Urinary bladder (tissue), 4 donors: ENCODE data around the gene NIM1K. TPM values are rescaled to one million over a fixed set of nuclear protein-coding genes. Genes with fewer than 3 reads are reported as not detected.

Source experiments
- DNase-seq: peaks from one replicate; pipeline ENCODE4 v3.0.0-alpha.2; 2015; ENCODE audit errors: extremely low spot score
- H3K27ac ChIP-seq: one replicate; pipeline ENCODE4 v1.5.1; 2013; ENCODE audit warnings: low read depth, mild to moderate bottlenecking, moderate library complexity
- H3K36me3 ChIP-seq: one replicate; pipeline ENCODE4 v1.6.1; 2013; ENCODE audit warnings: mild to moderate bottlenecking, moderate library complexity; ENCODE audit not compliant: insufficient read depth
- H3K4me1 ChIP-seq: one replicate; pipeline ENCODE4 v1.6.1; 2013; ENCODE audit warnings: mild to moderate bottlenecking, moderate library complexity; ENCODE audit not compliant: insufficient read depth
- H3K4me3 ChIP-seq: one replicate; pipeline ENCODE4 v1.5.1; 2013; ENCODE audit warnings: low read depth, low read length
- WGBS: extraction: QIAGEN DNeasy Blood & Tissue Kit; methylation state at CpG from one replicate; pipeline ENCODE4 v1.1.7; 2013; 5-methylcytosine and 5-hydroxymethylcytosine counted together
- polyA plus RNA-seq: library from polyadenylated mRNA; stranded (reverse); fragments of 200-250 nt; gene quantifications from one replicate; pipeline ENCODE4 v1.2.3, GENCODE V29; 2013
- total RNA-seq: library from RNA; depleted of rRNA; stranded (reverse); fragments of >200 nt; gene quantifications from one replicate; pipeline ENCODE4 v1.2.3, GENCODE V29; 2014
- donor health status: healthy with polysubstance abuse.
- donor health status: healthy.

NIM1K gene
- total and polyA plus RNA-seq, 2 donors = 0.53 to 1.3 TPM

GRCh38 chr5:43221502-43221901, 29.5 kb downstream of the NIM1K start:
- WGBS = 89% methylated on average over 5 of the region's 5 CpGs
- Histone ChIP-seq H3K27ac (no peak overlapping the region), H3K36me3 (no peaks in the 10 kb centered on the region), H3K4me1 (no peaks in the 10 kb centered on the region), H3K4me3 (no peak overlapping the region)
- no peak for DNase-seq

DNA sequence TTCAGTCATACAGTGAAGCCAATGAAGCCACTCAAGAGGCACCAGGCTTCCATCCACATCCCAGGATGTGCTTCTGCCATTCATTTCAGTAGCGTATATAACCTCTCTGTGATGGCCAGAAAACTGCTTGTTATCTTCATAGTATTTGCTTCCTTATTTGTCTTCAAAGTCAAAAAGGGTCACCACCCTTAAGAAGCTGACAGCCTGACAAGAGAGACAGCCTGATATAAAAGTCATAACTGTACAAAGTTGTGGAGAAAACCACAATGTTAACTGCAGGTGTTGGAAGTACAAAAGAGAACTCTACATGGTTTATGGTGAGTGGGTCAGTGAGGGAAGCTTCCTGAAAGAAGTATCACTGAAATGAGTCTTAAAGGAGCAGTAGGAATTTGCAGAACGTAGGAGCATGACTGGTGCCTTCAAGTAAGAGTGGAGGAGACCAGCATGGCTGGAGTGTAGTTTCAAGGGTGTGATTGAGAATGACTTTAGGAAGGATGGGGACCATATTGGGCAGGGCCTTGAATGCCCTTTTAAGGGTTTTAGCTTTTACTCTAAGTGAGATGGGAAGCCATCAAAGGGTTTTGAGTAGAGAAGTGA, 33.7 kb downstream of the NIM1K start:
- WGBS = 58% methylated on average over 2 of the region's 2 CpGs
- H3K27ac ChIP-seq = no peak overlapping the region
- no peaks in the 10 kb centered on the region for H3K4me1 ChIP-seq
- H3K4me3 ChIP-seq = no peak overlapping the region
- no peak for DNase-seq
- no peaks in the 10 kb centered on the region for H3K36me3 ChIP-seq

- no peaks in the 10 kb centered on the region for H3K36me3 ChIP-seq
- H3K4me3 ChIP-seq = no peak overlapping the region
- no peak overlapping the region for H3K27ac ChIP-seq
- no peak for DNase-seq
- no peaks in the 10 kb centered on the region for H3K4me1 ChIP-seq
- 73% methylated on average over 1 of the region's 1 CpG for WGBS
These were observed 35.6 kb downstream of the NIM1K start for GRCh38 chr5:43227655-43228054.

DNA sequence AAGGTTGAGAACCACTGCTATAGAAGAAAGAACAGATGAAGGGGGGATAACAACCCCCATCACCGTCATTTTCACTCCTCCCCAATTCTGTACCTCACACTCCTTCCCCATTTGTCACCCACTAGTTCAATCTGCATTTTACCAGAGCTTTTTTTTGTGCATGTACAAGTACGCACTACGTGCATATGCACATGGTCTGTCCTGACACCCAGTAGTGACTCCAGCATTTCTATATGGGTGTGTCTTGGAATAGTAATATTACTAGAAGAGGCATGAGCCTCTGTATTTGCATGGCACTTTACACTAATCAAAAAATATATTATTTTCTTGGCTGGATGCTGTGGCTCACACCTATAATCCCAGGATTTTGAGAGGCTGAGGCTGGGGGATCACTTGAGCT, 38.7 kb downstream of the NIM1K start:
- Histone ChIP-seq H3K4me3 (no peak overlapping the region), H3K36me3 (no peaks in the 10 kb centered on the region), H3K4me1 (no peaks in the 10 kb centered on the region), H3K27ac (no peak overlapping the region)
- DNase-seq = no peak
- WGBS = 84% methylated on average over 3 of the region's 3 CpGs

- H3K36me3 ChIP-seq = no peaks in the 10 kb centered on the region
These were observed 40.0 kb downstream of the NIM1K start for GRCh38 chr5:43231977-43232376.

GRCh38 chr5:43232943-43233833, 41.2 kb downstream of the NIM1K start:
- no peak for DNase-seq
- Histone ChIP-seq H3K4me1 (no peaks in the 10 kb centered on the region), H3K4me3 (no peak overlapping the region), H3K36me3 (no peaks in the 10 kb centered on the region), H3K27ac (no peak overlapping the region)
- 86% methylated on average over 15 of the region's 15 CpGs for WGBS

More at GRCh38 chr5:43231977-43232376, 40.0 kb downstream of the NIM1K start:
- Histone ChIP-seq H3K4me3 (no peak overlapping the region), H3K27ac (no peak overlapping the region), H3K4me1 (no peaks in the 10 kb centered on the region)
- 75% methylated on average over 3 of the region's 3 CpGs for WGBS
- no peak for DNase-seq

GRCh38 chr5:43233946-43234345, 41.9 kb downstream of the NIM1K start:
- Histone ChIP-seq H3K36me3 (no peaks in the 10 kb centered on the region), H3K4me1 (no peaks in the 10 kb centered on the region), H3K4me3 (no peak overlapping the region), H3K27ac (no peak overlapping the region)
- no peak for DNase-seq
- WGBS = 62% methylated on average over 3 of the region's 3 CpGs

- 77% methylated on average over 5 of the region's 5 CpGs for WGBS
- H3K27ac ChIP-seq = no peak overlapping the region
- no peak overlapping the region for H3K4me3 ChIP-seq
These were observed 44.8 kb downstream of the NIM1K start for GRCh38 chr5:43236653-43237355.

GRCh38 chr5:43242196-43242595, 50.2 kb downstream of the NIM1K start:
- H3K36me3 ChIP-seq = no peaks in the 10 kb centered on the region
- WGBS = 69% methylated on average over 1 of the region's 1 CpG
- no peaks in the 10 kb centered on the region for H3K4me1 ChIP-seq
- DNase-seq = no peak
- no peak overlapping the region for H3K27ac ChIP-seq
- H3K4me3 ChIP-seq = no peak overlapping the region

More at GRCh38 chr5:43236653-43237355, 44.8 kb downstream of the NIM1K start:
- DNase-seq = no peak
- Histone ChIP-seq H3K4me1 (no peaks in the 10 kb centered on the region), H3K36me3 (no peaks in the 10 kb centered on the region)

DNA sequence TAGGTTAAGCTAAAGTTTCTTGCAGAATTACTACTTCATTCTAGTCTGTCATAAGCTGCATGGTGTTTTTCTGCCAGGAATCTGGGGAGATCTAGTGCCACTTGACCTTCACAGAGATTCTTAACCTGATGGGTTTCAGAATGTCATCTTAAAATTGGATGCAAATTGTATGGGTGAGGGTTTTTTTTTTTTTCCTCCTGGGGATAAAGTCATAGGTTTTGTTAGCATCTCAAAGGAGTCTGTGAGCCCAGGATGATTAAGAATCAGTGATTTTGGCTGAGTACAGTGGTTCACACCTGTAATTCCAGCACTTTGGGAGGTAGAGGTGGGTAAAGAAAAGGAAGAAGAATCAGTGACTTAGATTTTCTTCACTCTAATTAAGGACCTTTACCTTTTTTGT, 51.2 kb downstream of the NIM1K start:
- DNase-seq = no peak
- no peaks in the 10 kb centered on the region for H3K36me3 ChIP-seq
- no peaks in the 10 kb centered on the region for H3K4me1 ChIP-seq
- no peak overlapping the region for H3K27ac ChIP-seq
- H3K4me3 ChIP-seq = no peak overlapping the region

DNA sequence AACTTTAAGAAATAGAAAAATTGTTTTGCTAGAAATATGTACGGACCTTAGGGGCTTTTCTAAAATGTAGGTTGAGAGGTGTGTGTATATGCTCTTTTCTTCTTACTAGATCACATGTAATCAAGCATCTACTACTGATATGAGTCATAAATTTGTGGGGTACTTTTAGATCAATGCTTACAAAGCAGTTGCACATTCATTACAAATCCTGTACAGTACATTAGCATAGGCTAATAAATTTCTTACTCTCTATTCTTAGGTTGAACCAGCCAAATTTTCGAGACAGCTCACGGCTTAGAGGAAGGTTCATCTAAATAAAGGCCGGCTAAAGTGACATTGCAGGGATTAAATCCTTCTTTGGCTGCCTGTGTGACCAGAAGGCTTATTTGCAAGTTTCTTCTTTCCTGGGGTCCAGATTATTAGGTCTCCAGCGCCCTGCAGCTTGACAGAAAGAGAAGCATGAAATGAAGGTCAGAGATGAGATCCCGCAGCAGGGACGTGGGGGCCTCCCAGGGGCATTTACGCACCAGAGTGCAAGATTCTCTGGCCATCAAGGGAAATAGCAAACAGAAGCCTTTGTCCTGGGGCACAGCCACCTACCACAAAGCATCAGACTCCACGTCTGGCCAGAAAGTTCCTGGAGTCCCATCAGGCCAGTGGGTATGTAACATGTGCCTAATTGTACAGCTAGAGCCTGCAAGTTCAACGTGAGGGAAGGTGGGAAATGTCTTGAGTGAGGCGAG, 53.0 kb downstream of the NIM1K start:
- H3K27ac ChIP-seq = no peak overlapping the region
- no peaks in the 10 kb centered on the region for H3K4me1 ChIP-seq
- no peak for DNase-seq
- no peaks in the 10 kb centered on the region for H3K36me3 ChIP-seq
- 53% methylated on average over 11 of the region's 11 CpGs for WGBS
- H3K4me3 ChIP-seq = no peak overlapping the region

- Histone ChIP-seq H3K27ac (no peak overlapping the region), H3K4me1 (no peaks in the 10 kb centered on the region), H3K36me3 (no peaks in the 10 kb centered on the region), H3K4me3 (no peak overlapping the region)
- 92% methylated on average over 19 of the region's 19 CpGs for WGBS
- DNase-seq = no peak
These were observed 53.8 kb downstream of the NIM1K start for GRCh38 chr5:43245724-43246385.

- no peak overlapping the region for H3K4me3 ChIP-seq
- no peaks in the 10 kb centered on the region for H3K4me1 ChIP-seq
- no peak for DNase-seq
- no peaks in the 10 kb centered on the region for H3K36me3 ChIP-seq
- 83% methylated on average over 5 of the region's 5 CpGs for WGBS
- H3K27ac ChIP-seq = no peak overlapping the region
These were observed 59.7 kb downstream of the NIM1K start for GRCh38 chr5:43251754-43252153.
